Measurements from ENCODE around the gene MLLT3.

Gene MLLT3

DNA sequence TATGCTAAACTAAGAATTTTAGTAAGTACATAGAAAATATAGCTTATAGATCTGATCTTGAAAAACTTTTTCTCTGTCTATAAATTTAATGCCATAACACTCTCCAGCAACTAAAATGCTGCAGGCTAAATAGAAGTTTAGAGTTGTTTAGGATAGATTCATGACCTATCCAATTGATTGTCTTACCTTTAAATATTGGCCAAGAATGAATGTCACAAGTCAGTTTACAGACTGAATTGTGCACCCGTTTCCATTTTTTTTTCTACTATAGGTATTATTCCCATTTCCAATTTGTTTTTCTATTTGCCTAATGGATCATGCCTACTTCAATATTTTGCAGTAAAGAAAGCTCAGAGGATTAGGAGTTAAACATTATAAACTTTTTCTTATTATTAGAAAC, 129.5 kb downstream of the MLLT3 start:
- FAIRE-seq (no peak), DNase-seq (ENCODE audit: insufficient read length, low spot score) (no peak)
- no peak for TF ChIP-seq POLR2A (IDR thresholded peaks at IDR 0.05; ENCODE audit: low read depth, low read length)

DNA sequence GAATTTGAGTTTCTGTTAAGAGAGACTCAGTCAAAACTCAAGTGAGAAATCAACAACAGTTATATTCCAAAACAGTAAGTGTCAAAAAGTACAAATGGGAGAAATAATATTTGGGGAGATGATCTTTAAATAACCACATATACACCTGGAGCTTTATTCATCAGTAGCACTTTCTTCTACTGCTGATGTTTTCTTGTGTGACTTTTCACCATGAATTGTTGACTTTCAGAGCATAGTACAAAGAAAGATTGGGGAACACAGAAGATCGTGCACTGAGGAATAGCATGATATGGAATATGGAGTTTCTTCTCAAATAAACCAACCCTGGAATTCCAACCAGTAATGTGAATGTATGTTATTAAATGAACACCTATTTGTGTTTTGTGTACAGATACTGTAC, 130.7 kb downstream of the MLLT3 start:
- FAIRE-seq, result no peak

GRCh38 chr9:20490246-20490834, 132.0 kb downstream of the MLLT3 start:
- DNase-seq (ENCODE audit: insufficient read length, low spot score) (no peak), FAIRE-seq (no peak)
- no peak for TF ChIP-seq POLR2A (IDR thresholded peaks at IDR 0.05; ENCODE audit: low read depth, low read length)

More for the DNA sequence above, 130.7 kb downstream of the MLLT3 start:
- DNase-seq (ENCODE audit: insufficient read length, low spot score), result no peak
- TF ChIP-seq POLR2A (IDR thresholded peaks at IDR 0.05; ENCODE audit: low read depth, low read length), result no peak

DNA sequence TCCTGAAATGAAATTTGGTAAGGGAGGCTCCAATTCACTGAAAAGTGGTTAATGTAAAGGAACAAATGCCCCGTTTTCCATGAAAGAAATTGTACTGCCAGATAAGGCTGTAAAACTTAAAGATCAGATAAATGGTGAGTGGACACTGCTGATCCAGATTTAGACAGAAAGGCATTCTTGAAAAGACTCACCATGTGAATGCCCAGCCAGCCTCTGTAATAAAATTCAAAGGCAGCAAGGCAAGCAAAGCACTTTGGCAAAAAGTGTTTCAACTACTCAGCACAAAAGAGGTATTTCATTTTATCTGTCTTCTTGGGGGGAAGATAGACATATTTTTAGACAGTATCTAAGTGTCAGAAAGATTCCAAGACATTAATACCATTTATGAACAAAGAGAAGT, 133.6 kb downstream of the MLLT3 start:
- DNase-seq (ENCODE audit: insufficient read length, low spot score), result no peak
- no peak for FAIRE-seq
- no peak for TF ChIP-seq POLR2A (IDR thresholded peaks at IDR 0.05; ENCODE audit: low read depth, low read length)

- DNase-seq (ENCODE audit: insufficient read length, low spot score) (no peak), FAIRE-seq (no peak)
- no peak for TF ChIP-seq POLR2A (IDR thresholded peaks at IDR 0.05; ENCODE audit: low read depth, low read length)
Observed at GRCh38 chr9:20486552-20486951, 135.7 kb downstream of the MLLT3 start.

- FAIRE-seq (no peak), DNase-seq (ENCODE audit: insufficient read length, low spot score) (no peak)
- no peak for TF ChIP-seq POLR2A (IDR thresholded peaks at IDR 0.05; ENCODE audit: low read depth, low read length)
Observed at GRCh38 chr9:20481437-20481836, 140.9 kb downstream of the MLLT3 start.

- TF ChIP-seq POLR2A (IDR thresholded peaks at IDR 0.05; ENCODE audit: low read depth, low read length), result no peak
- FAIRE-seq (no peak), DNase-seq (ENCODE audit: insufficient read length, low spot score) (no peak)
Observed at GRCh38 chr9:20480249-20480648, 142.1 kb downstream of the MLLT3 start.

- no peak for TF ChIP-seq POLR2A (IDR thresholded peaks at IDR 0.05; ENCODE audit: low read depth, low read length)
- DNase-seq (ENCODE audit: insufficient read length, low spot score) (no peak), FAIRE-seq (peak; percentile 68)
Observed at GRCh38 chr9:20479419-20480155, 142.7 kb downstream of the MLLT3 start.

DNA sequence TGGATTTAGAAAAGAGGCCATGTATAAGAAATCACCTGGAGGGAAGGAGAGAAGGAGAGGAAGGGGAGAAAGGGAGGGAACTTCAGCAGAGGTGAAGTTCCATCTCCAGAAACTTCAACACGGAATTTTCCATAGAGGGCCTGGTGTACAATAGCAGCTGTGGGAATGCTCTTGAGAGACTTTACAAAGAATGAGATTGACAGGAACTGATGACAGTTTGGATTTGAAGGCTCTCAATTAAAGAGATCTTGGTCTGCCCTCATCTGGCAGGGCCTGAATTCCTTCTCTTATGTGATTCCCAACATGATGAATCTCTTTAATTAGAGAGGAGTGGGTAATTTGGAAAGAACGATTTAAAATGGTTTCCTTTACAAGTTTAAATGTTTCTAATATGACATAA, 143.5 kb downstream of the MLLT3 start:
- DNase-seq (ENCODE audit: insufficient read length, low spot score), result no peak

GRCh38 chr9:20477940-20478620, 144.2 kb downstream of the MLLT3 start:
- peak; percentile 93 for FAIRE-seq
- no peak for TF ChIP-seq POLR2A (IDR thresholded peaks at IDR 0.05; ENCODE audit: low read depth, low read length)
- DNase-seq (ENCODE audit: insufficient read length, low spot score), result peak; percentile 7

More for the DNA sequence above, 143.5 kb downstream of the MLLT3 start:
- TF ChIP-seq POLR2A (IDR thresholded peaks at IDR 0.05; ENCODE audit: low read depth, low read length), result no peak
- FAIRE-seq, result no peak

GRCh38 chr9:20476912-20477521, 145.3 kb downstream of the MLLT3 start:
- no peak for DNase-seq (ENCODE audit: insufficient read length, low spot score)
- TF ChIP-seq POLR2A (IDR thresholded peaks at IDR 0.05; ENCODE audit: low read depth, low read length), result no peak
- no peak for FAIRE-seq

- no peak for FAIRE-seq
- no peak for TF ChIP-seq POLR2A (IDR thresholded peaks at IDR 0.05; ENCODE audit: low read depth, low read length)
- no peak for DNase-seq (ENCODE audit: insufficient read length, low spot score)
Observed at GRCh38 chr9:20474496-20474895, 147.8 kb downstream of the MLLT3 start.

- FAIRE-seq (no peak), DNase-seq (ENCODE audit: insufficient read length, low spot score) (no peak)
- no peak for TF ChIP-seq POLR2A (IDR thresholded peaks at IDR 0.05; ENCODE audit: low read depth, low read length)
Observed at GRCh38 chr9:20473515-20474013, 148.7 kb downstream of the MLLT3 start.

Data from H54 (cell line).